GM18517 (cell line): ENCODE results near the gene TMEM175.

Experiments used
- ATAC-seq: cut with Tn5 transposase; IDR thresholded peaks from one replicate; pipeline ENCODE4 v1.9.1; 2021; ENCODE audit warnings: mild to moderate bottlenecking, moderate library complexity; ENCODE audit not compliant: unreplicated experiment

The TMEM175 gene

DNA sequence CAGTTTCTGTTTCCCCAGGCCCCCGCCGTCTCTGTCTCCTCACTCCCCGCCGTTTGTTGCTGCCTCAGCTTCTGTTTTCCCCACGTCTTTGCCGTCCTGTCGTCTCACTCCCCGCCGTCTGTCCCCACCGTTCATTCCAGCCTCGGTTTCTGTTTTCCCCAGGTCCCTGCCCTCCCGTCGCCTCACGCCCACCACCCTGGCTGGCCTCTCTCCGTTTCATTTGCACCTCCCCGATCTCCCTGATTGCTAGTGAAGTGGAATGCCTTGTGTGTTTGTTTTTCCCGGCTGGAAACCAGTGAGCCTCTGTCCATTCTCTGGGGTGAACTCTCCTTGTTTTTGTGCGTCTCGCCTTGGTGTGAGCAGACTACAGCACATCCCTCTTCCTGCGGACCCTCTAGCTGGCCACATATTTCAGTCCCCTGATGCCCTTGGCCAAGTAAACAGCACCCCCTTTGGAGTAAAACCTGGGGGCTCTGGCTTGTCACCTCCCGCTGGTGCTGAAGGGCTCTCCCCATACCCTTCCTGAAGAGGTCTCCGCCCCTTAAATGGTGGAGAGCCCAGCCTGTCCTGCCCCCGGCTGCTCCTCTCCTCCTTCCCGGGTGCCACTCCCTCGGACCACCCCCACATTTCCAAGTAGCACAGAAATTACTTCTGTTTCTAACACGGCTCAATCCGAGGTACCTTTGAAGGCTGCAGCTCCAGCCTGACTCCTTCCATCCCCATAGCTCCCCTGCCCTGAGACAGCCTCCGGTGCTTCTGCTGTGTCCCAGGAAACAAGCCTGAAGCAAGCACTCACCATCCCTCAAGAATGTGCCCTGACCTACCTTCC is 13.2 kb downstream of the TMEM175 start:
- no peak for ATAC-seq

DNA sequence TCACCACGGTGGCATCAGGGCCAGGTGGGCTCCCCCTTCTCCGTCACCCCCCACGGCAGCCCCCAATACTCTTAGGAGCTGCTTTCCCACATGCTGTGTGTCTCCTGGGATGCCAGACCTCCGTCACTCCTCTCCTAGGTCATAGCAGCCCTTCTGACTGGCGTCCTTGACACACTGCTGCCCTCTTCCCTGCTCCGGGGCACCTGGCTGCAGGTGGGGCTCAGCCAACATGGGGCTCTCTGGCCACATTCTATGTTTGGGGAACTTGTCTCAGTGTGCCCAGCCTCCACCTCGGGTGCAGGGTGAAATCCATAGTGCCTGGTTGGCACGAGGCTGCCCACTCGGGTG is 13.8 kb downstream of the TMEM175 start:
- ATAC-seq = no peak

DNA sequence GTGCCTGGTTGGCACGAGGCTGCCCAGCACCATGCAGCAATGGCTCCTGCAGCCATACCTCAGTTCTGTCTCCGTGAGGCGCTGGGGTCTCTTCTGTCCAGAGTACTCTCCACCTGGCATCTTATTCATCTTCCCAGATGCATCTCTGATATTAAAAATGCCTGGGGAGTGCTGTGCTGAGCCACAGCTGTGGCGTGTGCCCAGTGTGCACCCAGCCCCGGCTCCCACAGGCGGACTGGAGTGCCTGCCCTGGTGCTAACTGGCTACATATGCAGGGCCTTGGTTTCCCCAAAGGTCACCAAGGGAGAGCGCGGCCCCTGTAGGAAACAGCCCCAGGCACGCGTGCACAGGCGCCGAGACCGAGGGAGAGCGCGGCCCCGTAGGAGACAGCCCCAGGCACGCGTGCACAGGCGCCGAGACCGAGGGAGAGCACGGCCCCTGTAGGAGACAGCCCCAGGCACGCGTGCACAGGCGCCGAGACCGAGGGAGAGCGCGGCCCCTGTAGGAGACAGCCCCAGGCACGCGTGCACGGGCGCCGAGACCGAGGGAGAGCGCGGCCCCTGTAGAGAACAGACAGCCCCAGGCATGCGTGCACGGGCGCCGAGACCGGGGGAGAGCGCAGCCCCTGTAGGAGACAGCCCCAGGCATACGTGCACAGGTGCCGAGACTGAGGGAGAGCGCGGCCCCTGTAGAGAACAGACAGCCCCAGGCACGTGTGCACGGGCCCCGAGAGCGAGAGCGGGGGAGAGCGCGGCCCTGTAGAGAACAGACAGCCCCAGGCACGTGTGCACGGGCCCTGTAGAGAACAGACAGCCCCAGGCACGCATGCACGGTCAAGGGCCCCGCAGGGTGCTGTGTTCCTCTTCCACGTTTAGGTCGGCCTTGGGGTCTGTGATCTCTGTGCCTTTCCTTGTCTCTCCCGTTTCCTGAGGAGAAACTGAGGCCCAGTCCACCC is 14.5 kb downstream of the TMEM175 start:
- no peak for ATAC-seq

DNA sequence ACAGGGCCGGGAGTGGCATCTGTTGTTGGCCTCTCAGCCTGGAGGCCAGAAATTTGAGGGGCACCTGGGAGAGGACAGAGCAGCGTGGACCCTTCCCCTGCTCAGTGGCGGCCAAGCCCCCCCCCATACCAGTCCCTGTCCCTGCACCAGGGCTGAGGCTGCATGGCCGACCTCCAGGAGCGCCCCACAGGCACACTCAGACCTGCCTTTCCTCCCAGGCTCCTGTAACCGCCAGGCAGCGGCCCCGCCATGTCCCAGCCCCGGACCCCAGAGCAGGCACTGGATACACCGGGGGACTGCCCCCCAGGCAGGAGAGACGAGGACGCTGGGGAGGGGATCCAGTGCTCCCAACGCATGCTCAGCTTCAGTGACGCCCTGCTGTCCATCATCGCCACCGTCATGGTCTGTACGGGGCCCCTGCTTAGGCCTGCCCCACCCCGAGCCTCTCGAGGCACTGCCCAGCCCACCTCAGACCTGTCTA is 15.3 kb downstream of the TMEM175 start:
- no peak for ATAC-seq

DNA sequence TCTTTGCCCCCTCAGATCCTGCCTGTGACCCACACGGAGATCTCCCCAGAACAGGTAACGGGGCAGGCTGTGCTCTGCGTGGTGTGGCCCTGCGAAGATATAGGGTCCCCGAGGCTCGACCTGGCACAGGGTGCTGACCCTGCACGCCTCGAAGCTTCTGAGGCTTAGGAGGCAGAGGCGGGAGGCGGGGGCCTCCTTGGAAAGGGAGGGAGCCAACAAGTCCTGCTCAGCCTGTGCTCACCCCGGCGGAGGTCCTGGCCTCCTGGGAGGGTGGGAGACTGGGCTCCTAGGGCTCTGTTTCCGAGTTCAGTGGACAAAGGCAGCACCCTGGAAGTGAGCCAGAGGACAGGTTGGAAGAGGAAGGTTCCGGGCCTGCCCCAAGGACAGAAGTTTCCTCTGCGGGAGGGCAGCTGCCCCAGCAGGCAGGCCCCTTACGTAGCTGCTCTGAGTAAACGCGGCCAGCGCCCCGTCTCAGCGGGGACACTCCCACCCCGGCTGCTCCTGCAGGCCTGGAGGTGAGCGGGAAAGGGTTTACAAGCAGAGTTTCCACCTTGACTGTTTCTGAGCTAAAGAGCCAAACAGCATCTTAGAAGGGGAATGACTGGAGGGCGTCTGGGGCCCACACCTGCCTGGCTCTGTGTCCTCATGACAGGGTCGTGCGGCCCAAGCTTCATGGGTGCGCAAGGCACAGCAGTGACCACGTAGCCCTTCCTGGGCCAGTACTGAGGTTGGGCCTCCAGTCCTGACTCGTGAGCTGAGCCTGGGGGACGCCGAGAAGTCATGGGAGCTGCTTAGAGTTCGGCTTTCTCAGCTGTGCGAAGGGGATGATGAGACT is 16.1 kb downstream of the TMEM175 start:
- no peak for ATAC-seq

DNA sequence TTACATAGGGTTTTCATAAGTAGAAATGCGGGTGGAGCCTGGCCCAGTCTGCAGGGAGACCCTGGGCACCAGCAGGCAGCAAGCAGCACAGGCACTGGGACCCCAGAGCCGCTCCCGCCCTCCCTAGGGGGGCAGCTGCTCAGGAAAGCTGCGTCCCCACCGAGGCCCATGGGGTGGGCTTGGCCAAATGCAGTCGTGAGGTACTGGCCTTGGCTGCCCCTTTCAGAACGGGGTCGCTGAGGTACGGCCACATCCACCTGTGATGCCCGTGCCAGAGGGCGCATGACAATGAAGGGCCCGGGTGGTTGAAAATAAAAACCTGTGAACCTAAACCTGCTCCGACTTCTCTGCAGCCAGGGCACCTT is 16.7 kb downstream of the TMEM175 start:
- ATAC-seq = no peak

DNA sequence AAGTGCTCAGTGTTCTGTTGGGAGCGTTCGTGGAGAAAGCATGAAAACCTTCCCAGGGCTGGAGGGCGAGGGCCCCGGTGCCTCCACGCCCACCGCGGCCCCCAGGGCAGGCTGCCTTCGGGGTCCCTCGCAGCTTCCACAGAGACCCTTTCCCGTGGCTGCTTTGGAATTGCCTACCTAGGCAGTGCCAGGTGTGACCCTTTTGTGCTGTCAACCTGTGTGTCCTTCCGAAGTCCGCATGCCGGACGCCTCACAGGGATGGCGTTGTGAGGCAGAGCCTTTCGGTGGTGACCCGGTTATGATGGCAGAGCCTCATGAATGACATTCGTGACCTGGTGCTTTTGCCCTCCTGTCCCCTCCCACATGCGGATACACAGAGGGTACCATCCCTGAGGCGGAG is 17.4 kb downstream of the TMEM175 start:
- no peak for ATAC-seq

DNA sequence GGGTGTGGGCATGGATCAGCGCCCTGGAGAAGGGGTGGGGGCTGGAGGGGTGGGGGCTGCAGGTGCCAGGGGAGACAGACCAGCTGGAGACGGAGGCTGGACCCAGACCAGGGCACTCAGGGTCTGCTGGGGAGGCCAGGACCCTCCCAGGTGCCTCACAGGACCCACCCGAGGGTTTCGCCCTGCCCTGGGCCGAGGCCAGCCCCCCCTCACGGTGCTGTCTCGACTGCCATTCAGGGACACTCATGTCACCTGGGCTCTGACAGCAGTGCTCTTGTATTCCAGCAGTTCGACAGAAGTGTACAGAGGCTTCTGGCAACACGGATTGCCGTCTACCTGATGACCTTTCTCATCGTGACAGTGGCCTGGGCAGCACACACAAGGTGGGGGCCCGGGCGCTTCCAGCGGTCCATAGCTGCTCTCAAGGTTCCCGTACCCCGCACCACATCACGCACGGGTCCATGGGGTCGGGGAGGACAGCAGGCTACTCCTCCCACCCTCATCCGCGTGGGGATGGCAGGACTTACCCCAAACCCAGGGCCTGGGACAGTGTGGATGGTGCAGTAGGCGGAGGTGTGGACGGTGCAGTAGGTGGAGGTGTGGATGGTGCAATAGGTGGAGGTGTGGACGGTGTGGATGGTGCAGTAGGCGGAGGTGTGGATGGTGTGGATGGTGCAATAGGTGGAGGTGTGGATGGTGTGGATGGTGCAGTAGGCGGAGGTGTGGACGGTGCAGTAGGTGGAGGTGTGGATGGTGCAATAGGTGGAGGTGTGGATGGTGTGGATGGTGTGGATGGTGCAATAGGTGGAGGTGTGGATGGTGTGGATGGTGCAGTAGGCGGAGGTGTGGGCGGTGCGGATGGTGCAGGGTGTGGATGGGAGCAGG is 18.1 kb downstream of the TMEM175 start:
- ATAC-seq = no peak

DNA sequence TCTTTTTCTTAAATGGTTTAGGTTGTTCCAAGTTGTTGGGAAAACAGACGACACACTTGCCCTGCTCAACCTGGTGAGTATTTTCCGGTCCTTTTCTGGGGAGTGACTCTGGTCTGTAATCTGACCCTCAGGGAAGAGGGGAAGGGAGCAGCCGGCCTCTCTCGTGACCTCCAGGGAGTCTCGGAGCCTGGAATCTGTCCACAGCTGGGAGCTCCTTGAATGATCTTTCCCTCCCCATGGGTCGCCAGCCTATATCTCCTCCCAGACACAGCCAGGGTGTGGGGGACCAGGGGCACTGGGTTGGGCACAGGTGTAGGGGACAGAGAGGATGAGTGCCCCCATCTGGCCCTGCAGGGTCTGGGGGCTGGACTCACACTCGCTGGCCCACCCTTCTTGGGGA is 18.9 kb downstream of the TMEM175 start:
- no peak for ATAC-seq

DNA sequence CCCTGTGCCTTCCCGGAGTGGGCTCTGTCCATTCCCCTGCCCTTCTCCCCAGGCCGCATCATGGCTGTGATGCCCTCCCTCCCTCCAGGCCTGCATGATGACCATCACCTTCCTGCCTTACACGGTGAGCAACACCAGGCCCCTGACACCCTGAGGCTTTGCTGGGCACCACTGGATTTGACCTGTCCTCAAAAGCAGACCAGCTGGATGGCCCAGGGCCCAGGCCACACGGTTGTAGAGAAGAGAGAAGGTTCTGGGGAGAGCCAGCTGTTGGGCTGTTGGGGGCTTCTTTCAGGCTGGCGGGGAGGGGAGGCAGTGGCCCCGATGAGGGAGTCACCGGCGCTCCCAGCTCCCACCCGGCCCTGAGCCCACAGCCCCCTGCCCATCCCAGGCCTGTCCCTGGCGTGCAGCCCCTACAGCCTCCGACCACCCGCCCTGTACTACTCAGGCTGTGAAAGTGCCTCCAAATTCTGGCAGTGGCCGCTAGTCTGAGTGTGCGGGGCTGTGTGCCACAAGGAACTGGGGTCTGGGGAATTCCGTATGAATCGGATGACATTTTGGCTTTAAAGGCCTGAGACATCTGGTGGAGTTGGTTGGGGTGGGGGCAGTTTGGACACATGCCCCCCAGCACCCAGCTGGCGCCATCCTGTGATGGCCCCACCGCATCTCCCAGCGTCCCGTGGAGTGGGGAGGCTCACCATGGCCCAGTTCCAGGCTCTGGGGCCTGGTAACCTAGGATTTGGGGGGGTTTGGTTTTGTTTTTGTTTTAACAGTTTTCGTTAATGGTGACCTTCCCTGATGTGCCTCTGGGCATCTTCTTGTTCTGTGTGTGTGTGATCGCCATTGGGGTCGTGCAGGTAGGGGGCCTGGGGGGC is 19.6 kb downstream of the TMEM175 start:
- no peak for ATAC-seq

DNA sequence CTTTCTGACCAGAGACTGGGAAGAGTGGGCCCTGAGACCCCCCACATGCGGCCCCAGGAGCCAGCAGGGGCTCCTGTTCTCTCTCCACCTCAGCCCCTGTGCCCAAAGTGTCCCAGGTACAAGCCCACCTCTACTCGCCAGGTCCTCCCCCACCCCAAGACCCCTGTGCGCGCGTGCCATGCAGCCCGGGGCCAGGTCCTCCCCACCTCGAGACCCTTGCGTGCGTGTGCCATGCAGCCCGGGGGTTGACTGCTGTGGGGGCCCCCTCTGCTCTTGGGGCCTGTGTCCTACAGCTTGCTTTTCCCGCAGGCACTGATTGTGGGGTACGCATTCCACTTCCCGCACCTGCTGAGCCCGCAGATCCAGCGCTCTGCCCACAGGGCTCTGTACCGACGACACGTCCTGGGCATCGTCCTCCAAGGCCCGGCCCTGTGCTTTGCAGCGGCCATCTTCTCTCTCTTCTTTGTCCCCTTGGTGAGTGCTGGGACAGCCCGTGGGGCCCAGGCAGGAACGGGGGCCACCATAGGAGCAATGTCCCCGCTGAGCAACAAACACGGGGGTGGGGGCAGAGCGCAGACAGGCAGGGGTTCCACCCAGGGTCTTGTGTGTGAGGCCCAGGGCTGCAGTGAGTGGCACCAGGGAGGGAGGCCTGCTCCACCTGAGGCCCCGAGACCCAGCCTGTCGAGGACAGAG is 20.8 kb downstream of the TMEM175 start:
- no peak for ATAC-seq

DNA sequence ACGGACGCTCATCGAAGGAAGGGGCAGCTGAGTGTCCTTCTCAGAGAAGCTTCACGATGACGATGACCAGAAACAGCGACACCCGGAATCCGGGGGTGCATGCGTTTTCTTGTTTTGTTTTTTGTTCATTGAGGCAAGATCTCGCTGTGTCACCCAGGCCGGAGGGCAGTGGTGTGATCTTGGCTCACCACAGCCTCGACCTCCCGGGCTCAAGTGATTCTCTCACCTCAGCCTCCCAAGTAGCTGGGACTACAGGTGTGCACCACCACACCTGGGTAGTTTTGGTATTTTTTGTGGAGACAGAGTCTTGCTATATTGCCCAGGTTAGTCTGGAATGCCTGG is 21.3 kb downstream of the TMEM175 start:
- ATAC-seq = no peak

DNA sequence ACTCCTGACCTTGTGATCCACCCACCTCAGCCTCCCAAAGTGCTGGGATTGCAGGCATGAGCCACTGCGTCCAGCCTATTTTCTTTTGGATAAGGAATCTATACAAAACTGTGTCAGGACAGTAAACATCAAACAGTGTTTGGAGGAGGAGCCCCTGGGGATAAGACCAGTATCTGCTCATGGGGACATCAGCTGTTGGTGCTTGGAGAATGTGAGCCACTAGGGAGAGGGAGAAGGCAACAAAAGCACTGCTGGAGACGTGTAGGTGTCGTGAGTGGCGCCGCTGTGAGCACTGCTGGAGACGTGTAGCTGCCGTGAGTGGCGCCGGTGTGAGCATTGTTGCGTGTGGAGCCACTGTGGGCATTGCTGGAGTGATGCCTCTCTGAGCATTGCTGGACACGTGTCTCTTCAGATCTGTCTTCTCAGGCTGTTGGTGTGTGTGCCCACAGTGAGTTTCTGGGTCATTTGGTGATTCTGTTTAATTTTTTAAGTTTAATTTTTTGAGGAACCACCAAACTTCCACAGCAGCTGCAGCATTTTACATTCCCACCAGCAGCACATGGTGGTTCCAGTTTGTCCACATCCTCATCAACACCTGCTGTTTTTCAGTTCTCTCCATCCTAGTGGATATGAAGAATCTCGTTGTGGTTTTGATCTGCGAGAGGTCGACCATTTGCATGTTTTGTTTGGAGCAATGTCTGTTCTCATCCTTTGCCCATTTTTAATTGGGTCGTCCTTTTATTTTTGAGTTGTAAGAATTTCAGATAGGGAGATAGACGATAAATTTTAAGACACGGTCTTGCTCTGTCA is 22.2 kb downstream of the TMEM175 start:
- ATAC-seq = no peak

DNA sequence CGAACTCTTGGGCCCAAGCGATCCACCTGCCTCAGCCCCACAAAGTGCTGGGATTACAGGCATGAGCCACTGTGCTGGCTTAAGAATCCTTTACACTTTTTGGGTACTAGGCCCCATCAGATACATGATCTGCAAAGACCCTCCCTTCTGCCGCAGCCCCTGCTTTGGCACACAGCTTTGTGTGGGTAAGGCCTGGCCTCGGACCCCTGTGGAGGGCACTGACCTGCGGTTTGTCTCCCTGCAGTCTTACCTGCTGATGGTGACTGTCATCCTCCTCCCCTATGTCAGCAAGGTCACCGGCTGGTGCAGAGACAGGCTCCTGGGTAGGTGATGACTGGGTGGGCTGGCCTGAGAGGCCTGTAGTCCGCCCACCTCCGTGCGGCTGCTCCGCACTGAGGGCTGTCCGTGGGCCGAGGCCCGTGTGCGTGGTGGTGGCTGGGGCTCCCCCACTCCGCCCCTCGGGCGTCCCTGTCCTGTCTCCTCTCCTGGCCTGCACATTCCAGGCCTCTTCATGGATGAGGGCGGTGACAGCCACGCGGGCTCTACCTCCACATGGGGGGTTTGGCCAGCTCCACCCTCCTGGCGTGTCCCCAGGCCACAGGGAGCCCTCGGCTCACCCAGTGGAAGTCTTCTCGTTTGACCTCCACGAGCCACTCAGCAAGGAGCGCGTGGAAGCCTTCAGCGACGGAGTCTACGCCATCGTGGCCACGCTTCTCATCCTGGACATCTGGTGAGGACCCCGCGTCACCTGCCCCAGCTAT is 23.1 kb downstream of the TMEM175 start:
- no peak for ATAC-seq

DNA sequence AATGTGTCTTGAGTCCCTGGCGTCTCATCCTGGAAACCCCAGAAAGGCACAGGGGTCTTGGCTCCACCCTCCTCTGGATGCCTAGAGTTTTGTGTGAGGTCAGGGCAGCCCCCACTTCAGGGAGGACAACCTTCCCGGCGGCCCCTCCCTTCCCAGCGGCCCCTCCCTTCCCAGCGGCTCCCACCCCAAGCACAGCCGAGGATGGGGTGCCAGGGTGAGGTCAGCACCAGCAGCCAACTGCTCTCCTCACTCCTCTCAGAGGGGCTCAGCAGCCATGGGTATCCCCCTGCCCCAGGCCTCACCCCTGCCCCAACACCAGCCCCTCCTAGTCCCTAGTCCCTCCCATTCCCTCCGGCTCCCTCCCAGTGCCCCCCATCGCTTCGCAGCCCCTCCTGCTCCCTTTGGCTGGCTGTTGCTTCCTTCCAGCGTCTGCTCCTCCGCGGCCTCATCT is 23.7 kb downstream of the TMEM175 start:
- no peak for ATAC-seq

DNA sequence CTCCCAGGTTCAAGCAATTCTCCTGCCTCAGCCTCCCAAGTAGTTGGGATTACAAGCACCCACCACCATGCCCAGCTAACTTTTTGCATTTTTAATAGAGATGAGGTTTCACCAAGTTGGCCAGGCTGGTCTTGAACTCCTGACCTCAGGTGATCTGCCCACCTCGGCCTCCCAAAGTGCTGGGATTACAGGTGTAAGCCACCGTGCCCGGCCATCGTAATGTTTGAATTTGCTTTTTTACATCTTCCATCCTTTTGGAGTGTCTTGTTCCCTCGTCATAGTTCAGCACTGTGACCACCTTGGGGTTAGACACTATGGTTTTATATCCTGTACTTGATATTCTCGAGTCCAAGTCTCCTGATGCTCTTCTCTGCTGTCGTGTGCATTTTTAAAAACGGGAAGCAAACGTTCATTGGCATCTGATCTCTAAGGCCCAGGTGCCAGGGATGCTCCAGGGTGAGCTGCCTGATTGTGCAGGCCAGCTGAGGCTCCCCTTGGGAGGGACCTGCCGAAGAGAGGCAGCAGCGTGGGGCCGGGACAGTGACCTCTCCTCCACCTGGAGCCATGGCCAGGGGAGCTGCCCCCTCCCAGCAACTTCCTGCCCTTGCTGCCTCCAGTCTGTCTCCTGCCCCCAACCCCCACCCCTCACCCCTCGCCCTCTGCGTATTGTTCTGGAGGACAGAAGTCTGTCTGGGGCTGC is 24.4 kb downstream of the TMEM175 start:
- ATAC-seq = no peak

DNA sequence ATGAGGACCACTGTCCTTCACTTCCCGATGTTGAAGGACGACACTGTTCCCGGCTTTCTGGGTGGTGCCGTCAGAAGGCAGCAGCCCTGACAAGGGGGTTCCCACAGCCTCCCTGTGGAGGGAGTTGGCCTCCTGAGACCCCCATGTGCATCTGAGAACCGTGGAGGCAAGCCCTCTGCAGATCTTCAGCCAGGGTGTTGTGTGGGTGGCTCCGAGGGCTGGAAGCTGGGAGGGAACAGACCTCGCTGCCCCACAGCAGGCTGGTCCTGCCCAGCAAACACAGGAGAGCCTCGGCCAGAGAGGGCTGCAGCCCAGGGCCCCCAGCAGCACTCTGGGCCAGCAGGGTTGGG is 24.9 kb downstream of the TMEM175 start:
- ATAC-seq = no peak
